SK-N-SH (cell line): ENCODE data around the gene VAMP8. TPM values are rescaled to one million over a fixed set of nuclear protein-coding genes. Genes with fewer than 3 reads are reported as not detected.

ENCODE experiments used
- CTCF ChIA-PET: fragments of 300-600, 350-600 bp; formaldehyde crosslinking; extraction: SDS; loops from one replicate; lab custom pipeline; 2021; lab: Yijun Ruan, JAX
- POLR2A ChIA-PET: fragments of 350-600 bp; sonication (Branson Sonifier 250); formaldehyde crosslinking; extraction: SDS; loops from one replicate; lab custom pipeline; 2020; ENCODE audit warnings: antibody characterized with exemption, inconsistent platforms; lab: Yijun Ruan, JAX
- DNase-seq: peaks from one replicate; pipeline ENCODE4 v3.0.0; 2012
- H2AFZ ChIP-seq: fragments of 200-600 bp; sonication (generic); 2 replicates; pipeline ENCODE4 v1.8.1; 2016; ENCODE audit warnings: antibody characterized with exemption, mild to moderate bottlenecking, low read depth
- H3F3A ChIP-seq: fragments of 200-600 bp; sonication (generic); replicated peaks from 2 replicates; pipeline ENCODE3; 2016; ENCODE audit warnings: antibody characterized with exemption, mild to moderate bottlenecking; ENCODE audit not compliant: insufficient read depth
- H3K27ac ChIP-seq, 2 experiments: fragments of 200-500 bp in 1 of 2; fragments of 200-600 bp in 1 of 2; sonication (Bioruptor generic) in 1 of 2; sonication (generic), shearing (Covaris generic) in 1 of 2; 2 replicates each; pipeline versions ENCODE4 v1.5.1 to v1.6.1; 2014 to 2016; ENCODE audit warnings: low read depth in 2 of 2, inconsistent platforms in 1 of 2, low read length in 1 of 2, mild to moderate bottlenecking in 1 of 2, mixed read lengths in 1 of 2
- H3K27me3 ChIP-seq: fragments of 200-600 bp; sonication (generic), shearing (Covaris generic); 2 replicates; pipeline ENCODE4 v1.6.1; 2016; ENCODE audit warnings: mixed run types; ENCODE audit not compliant: insufficient read depth
- H3K36me3 ChIP-seq, 2 experiments: fragments of 200-500 bp in 1 of 2; fragments of 200-600 bp in 1 of 2; sonication (Bioruptor generic) in 1 of 2; sonication (generic) in 1 of 2; replicated peaks in 1 of 2; 2 replicates each; pipeline versions ENCODE3 to v1.5.1; 2014 to 2016; ENCODE audit warnings: low read length in 1 of 2, mild to moderate bottlenecking in 1 of 2; ENCODE audit not compliant: insufficient read depth in 2 of 2, control insufficient read depth in 1 of 2
- H3K4me1 ChIP-seq, 2 experiments: fragments of 200-500 bp in 1 of 2; fragments of 200-600 bp in 1 of 2; sonication (Bioruptor generic) in 1 of 2; sonication (generic), shearing (Covaris generic) in 1 of 2; 2 replicates each; pipeline versions ENCODE4 v1.5.1 to v1.6.1; 2014 to 2016; ENCODE audit warnings: low read depth in 1 of 2, low read length in 1 of 2, mixed run types in 1 of 2; ENCODE audit not compliant: insufficient read depth in 2 of 2, control insufficient read depth in 1 of 2
- H3K4me2 ChIP-seq: fragments of 200-600 bp; sonication (generic), shearing (Covaris generic); 2 replicates; pipeline ENCODE4 v1.6.1; 2017; ENCODE audit warnings: mixed run types
- H3K4me3 ChIP-seq, 2 experiments: fragments of 200-500 bp in 1 of 2; fragments of 200-600 bp in 1 of 2; sonication (Bioruptor generic) in 1 of 2; sonication (generic), shearing (Covaris generic) in 1 of 2; 2 replicates each; pipeline versions ENCODE4 v1.5.1 to v1.8.1; 2014 to 2016; ENCODE audit warnings: low read depth in 2 of 2, inconsistent platforms in 1 of 2, low read length in 1 of 2, mild to moderate bottlenecking in 1 of 2, mixed read lengths in 1 of 2, moderate library complexity in 1 of 2
- H3K79me2 ChIP-seq: fragments of 200-600 bp; sonication (generic); 2 replicates; pipeline ENCODE4 v1.8.1; 2017; ENCODE audit warnings: mild to moderate bottlenecking; ENCODE audit not compliant: insufficient read depth
- H3K9ac ChIP-seq: fragments of 200-600 bp; sonication (generic); 2 replicates; pipeline ENCODE4 v1.6.1; 2017; ENCODE audit warnings: mixed run types
- H3K9me2 ChIP-seq: fragments of 200-600 bp; sonication (generic); 2 replicates; pipeline ENCODE4 v1.6.1; 2017; ENCODE audit warnings: mixed run types
- H3K9me3 ChIP-seq: fragments of 200-600 bp; sonication (generic); 2 replicates; pipeline ENCODE4 v1.6.1; 2017; ENCODE audit warnings: mixed run types, mild to moderate bottlenecking, moderate library complexity
- H4K20me1 ChIP-seq: fragments of 200-600 bp; sonication (generic); 2 replicates; pipeline ENCODE4 v1.6.1; 2017; ENCODE audit warnings: mild to moderate bottlenecking, mixed run types; ENCODE audit not compliant: insufficient read depth
- ELF1 ChIP-seq: IDR thresholded peaks from 2 replicates; pipeline ENCODE4 v1.4.0; 2012
- EP300 ChIP-seq, 2 experiments: IDR thresholded peaks; 2 replicates each; pipeline versions ENCODE4 v1.4.0 to v1.6.1; 2012; ENCODE audit warnings: borderline replicate concordance in 1 of 2, low read depth in 1 of 2, low read length in 1 of 2
- EZH2phosphoT487 ChIP-seq: fragments of 200-600 bp; sonication (generic); IDR thresholded peaks from 2 replicates; pipeline ENCODE4 v1.6.1; 2017; ENCODE audit warnings: low read depth, mixed run types, mild to moderate bottlenecking, antibody characterized with exemption, moderate library complexity, borderline replicate concordance
- FOSL2 ChIP-seq: IDR thresholded peaks from 2 replicates; pipeline ENCODE4 v1.4.0; 2012; ENCODE audit warnings: low read depth, mild to moderate bottlenecking, moderate library complexity, borderline replicate concordance
- FOXJ3 ChIP-seq: sonication (generic); formaldehyde crosslinking; IDR thresholded peaks from 2 replicates; pipeline ENCODE4 v1.5.1; 2020; ENCODE audit warnings: mild to moderate bottlenecking, missing genetic modification reagents
- GABPA ChIP-seq: IDR thresholded peaks from 2 replicates; pipeline ENCODE4 v1.4.0; 2012; ENCODE audit warnings: low read depth, mild to moderate bottlenecking
- JUND ChIP-seq: IDR thresholded peaks from 2 replicates; pipeline ENCODE4 v1.4.0; 2012
- RAD21 ChIP-seq: IDR thresholded peaks from 2 replicates; pipeline ENCODE4 v1.6.1; 2012; ENCODE audit warnings: mild to moderate bottlenecking, low read length
- RXRA ChIP-seq: IDR thresholded peaks from 2 replicates; pipeline ENCODE4 v1.4.0; 2012; ENCODE audit warnings: low read depth, mild to moderate bottlenecking, borderline replicate concordance
- SMC3 ChIP-seq: IDR thresholded peaks from 2 replicates; pipeline ENCODE4 v1.6.1; 2012; ENCODE audit warnings: low read depth, low read length, improper control_type of control experiment
- TAF1 ChIP-seq: IDR thresholded peaks from 2 replicates; pipeline ENCODE4 v1.6.1; 2012; ENCODE audit warnings: low read depth, mild to moderate bottlenecking, low read length, moderate library complexity, borderline replicate concordance
- TCF12 ChIP-seq: IDR thresholded peaks from 2 replicates; pipeline ENCODE4 v1.4.0; 2012
- YY1 ChIP-seq: IDR thresholded peaks from 2 replicates; pipeline ENCODE4 v1.4.0; 2012; ENCODE audit warnings: low read depth, mild to moderate bottlenecking
- WGBS: methylation state at CpG from one replicate; pipeline ENCODE4 v1.1.6; 2017; ENCODE audit warnings: low lambda C conversion rate; 5-methylcytosine and 5-hydroxymethylcytosine counted together
- polyA plus RNA-seq, 3 experiments: library from polyadenylated mRNA; depleted of rRNA; stranded (reverse); fragments of >200 nt; gene quantifications; 2 replicates each; pipeline ENCODE4 v1.2.3, GENCODE V29; 2012
- TF ChIP-seq, protein P1 (sequence below): IDR thresholded peaks from 2 replicates; pipeline ENCODE4 v1.6.1; 2012; ENCODE audit warnings: mild to moderate bottlenecking, low read depth, low read length, moderate library complexity
- TF ChIP-seq, protein P2 (sequence below): fragments of 200-600 bp; sonication (generic); IDR thresholded peaks from 2 replicates; pipeline ENCODE4 v1.6.1; 2017; ENCODE audit warnings: antibody characterized with exemption, mild to moderate bottlenecking, moderate library complexity
- TF ChIP-seq, protein P3 (sequence below): IDR thresholded peaks from 2 replicates; pipeline ENCODE4 v1.4.0; 2012; ENCODE audit warnings: low read depth, borderline replicate concordance
- TF ChIP-seq, protein P4 (sequence below): IDR thresholded peaks from 2 replicates; pipeline ENCODE4 v1.4.0; 2012; ENCODE audit warnings: low read depth

Gene VAMP8
- polyA plus RNA-seq, 1 of the 3 experiments (the other 2 are of a cell fraction): 0.72 TPM

DNA sequence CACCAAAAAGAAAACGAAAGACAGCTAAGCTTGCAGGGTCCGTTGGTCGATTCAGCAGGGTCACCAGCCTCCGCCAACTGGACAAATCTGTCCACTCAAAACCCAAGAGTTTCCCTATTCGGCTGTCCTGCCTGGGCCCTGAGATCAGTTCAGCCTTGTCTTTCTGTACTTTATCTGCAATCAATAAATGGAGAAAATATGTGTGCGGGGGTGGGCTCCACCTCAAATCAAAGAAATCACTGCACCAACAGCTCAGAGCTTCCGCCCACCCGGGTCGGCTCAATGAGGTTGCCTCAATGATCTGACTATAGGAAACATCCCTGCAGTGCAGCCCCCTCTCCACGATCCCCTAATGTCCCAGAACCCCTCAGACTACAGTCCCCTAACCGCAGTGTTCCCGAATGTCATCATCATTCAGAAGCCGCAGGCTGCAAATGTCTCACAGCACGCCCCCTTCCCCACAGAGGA is 16.5 kb upstream of the VAMP8 start:
- Histone ChIP-seq H3K27me3 (no peaks in the 10 kb centered on the region), H3K4me2 (peak overlapping the region; percentile 80), H3K9ac (peak overlapping the region; percentile 86), H3K27ac (peak overlapping the region in 1 of 2 experiments; percentile 40; a peak in 3 of 4 replicates), H3F3A (peaks cover 4% of the 10 kb centered on the region), H3K4me3 (peak overlapping the region; percentile 65 to 97), H4K20me1 (no peaks in the 10 kb centered on the region), H3K9me3 (no peaks in the 10 kb centered on the region), H3K4me1 (no peaks in the 10 kb centered on the region; a peak in 2 of 4 replicates), H2AFZ (peak overlapping the region; percentile 100), H3K36me3 (peaks cover 6 to 21% of the 10 kb centered on the region in 2 experiments), H3K79me2 (peaks cover 42% of the 10 kb centered on the region), H3K9me2 (no peaks in the 10 kb centered on the region)
- TF ChIP-seq SMC3 (no peak), RXRA (no peak), YY1 (no peak)
- no peak for DNase-seq
- 8% methylated on average over 14 of the region's 14 CpGs for WGBS
- ChIA-PET CTCF (interaction anchor here (0.7 to 16.6 kb wide), 7 partner anchors 9 to 261 kb away, joined by 3 to 364 read pairs (median 5); partner anchors contain the start of genes MAT2A and SH2D6), POLR2A (interaction anchor here (1.0 to 2.3 kb wide), 9 partner anchors 9 to 142 kb away, joined by 4 to 19 read pairs (median 5); partner anchors contain the start of genes C2orf68, MAT2A and SH2D6)

DNA sequence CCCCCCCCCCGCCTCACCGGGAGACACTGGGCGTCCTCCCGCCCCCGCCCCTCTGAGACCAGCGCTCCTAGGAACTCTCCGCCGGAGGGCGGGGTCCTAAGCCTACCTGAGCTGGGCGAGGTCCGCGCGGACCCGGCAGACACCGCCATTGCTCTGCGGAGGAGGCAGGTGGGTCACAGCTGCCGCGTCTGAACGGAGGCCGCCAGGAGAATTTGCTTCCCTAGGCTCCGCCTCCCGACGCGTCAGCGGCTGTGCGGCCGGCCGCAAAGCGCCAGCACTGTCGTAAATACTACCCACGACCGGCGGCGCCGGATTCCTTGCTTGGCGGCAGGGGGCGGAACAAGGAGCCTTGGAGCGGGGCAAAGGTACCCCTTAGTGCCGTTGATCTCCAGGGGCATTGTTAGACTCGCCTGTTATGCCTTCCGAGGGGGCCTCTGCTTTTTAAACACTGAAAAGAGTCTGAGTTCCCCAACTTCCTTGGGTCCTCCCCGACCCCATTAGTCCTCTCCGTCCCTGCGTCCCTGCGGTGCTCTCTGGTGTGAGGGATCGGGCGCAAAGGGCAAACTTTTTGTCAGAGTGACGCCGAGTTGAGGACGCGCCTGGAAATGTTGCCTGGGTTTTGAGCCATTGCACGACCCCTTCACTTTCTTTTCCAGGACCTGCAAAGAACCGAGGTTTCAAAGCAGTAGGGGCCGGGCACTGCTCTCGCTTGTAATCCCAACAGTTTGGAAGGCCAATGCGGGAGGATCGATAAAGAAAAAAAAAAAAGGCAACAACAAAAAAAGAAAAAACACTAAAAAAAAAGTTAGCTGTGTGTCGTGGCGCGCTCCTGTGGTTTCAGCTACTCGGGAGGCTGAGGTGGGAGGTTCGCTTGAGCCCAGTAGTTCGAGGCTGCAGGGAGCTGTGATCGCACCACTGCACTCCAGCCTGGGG is 15.8 kb upstream of the VAMP8 start, which contains the start of gene GGCX:
TSS of gene GGCX (minus strand) at position 214 of the 933 bp plus-strand sequence. CDS start at position 149, 65 bp downstream.
- WGBS: 2% methylated on average over 56 of the region's 64 CpGs
- CTCF ChIA-PET: interaction anchor here (0.8 to 16.6 kb wide), 5 partner anchors 23 to 175 kb away, joined by 3 to 364 read pairs (median 5); partner anchors contain the start of genes MAT2A and SH2D6
- H3K9me2 ChIP-seq: no peaks in the 10 kb centered on the region
- H3K79me2 ChIP-seq: peaks cover 42% of the 10 kb centered on the region
- peaks cover 6 to 14% of the 10 kb centered on the region in 2 experiments for H3K36me3 ChIP-seq
- no peaks in the 10 kb centered on the region for H3K9me3 ChIP-seq
- no peaks in the 10 kb centered on the region for H4K20me1 ChIP-seq
- peak within 1 kb of the TSS; percentile 80 for H3K4me2 ChIP-seq
- H3K9ac ChIP-seq: peak within 1 kb of the TSS; percentile 86
- no peaks in the 10 kb centered on the region; a peak in 2 of 4 replicates for H3K4me1 ChIP-seq
- DNase-seq: peak; percentile 91
- H2AFZ ChIP-seq: peak within 1 kb of the TSS; percentile 100
- POLR2A ChIA-PET: interaction anchor here (0.7 to 2.3 kb wide), 9 partner anchors 8 to 143 kb away, joined by 4 to 19 read pairs (median 5); partner anchors contain the start of genes C2orf68, MAT2A, SH2D6 and VAMP8
- no peaks in the 10 kb centered on the region for H3K27me3 ChIP-seq
- H3K27ac ChIP-seq: peak within 1 kb of the TSS; percentile 78 to 83
- peaks cover 4% of the 10 kb centered on the region for H3F3A ChIP-seq
- H3K4me3 ChIP-seq: peak within 1 kb of the TSS; percentile 65 to 97
- 0 out of 2 replicates have a peak, but pooled peaks have one; percentile 12 for TF ChIP-seq FOXJ3 (CRISPR knock-in tag)
- no peak for TF ChIP-seq RAD21
- TF ChIP-seq RXRA: no peak
- TF ChIP-seq, protein P1, sequence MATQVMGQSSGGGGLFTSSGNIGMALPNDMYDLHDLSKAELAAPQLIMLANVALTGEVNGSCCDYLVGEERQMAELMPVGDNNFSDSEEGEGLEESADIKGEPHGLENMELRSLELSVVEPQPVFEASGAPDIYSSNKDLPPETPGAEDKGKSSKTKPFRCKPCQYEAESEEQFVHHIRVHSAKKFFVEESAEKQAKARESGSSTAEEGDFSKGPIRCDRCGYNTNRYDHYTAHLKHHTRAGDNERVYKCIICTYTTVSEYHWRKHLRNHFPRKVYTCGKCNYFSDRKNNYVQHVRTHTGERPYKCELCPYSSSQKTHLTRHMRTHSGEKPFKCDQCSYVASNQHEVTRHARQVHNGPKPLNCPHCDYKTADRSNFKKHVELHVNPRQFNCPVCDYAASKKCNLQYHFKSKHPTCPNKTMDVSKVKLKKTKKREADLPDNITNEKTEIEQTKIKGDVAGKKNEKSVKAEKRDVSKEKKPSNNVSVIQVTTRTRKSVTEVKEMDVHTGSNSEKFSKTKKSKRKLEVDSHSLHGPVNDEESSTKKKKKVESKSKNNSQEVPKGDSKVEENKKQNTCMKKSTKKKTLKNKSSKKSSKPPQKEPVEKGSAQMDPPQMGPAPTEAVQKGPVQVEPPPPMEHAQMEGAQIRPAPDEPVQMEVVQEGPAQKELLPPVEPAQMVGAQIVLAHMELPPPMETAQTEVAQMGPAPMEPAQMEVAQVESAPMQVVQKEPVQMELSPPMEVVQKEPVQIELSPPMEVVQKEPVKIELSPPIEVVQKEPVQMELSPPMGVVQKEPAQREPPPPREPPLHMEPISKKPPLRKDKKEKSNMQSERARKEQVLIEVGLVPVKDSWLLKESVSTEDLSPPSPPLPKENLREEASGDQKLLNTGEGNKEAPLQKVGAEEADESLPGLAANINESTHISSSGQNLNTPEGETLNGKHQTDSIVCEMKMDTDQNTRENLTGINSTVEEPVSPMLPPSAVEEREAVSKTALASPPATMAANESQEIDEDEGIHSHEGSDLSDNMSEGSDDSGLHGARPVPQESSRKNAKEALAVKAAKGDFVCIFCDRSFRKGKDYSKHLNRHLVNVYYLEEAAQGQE: no peak
- TF ChIP-seq TCF12: peak; percentile 40; the same call in 1 of the 2 replicates
- TF ChIP-seq ELF1: peak; percentile 68
- 0 out of 2 replicates have a peak, but pooled peaks have one; percentile 3 for TF ChIP-seq JUND
- TF ChIP-seq FOSL2: no peak; the same call in 1 of the 2 replicates
- TF ChIP-seq, protein P2, sequence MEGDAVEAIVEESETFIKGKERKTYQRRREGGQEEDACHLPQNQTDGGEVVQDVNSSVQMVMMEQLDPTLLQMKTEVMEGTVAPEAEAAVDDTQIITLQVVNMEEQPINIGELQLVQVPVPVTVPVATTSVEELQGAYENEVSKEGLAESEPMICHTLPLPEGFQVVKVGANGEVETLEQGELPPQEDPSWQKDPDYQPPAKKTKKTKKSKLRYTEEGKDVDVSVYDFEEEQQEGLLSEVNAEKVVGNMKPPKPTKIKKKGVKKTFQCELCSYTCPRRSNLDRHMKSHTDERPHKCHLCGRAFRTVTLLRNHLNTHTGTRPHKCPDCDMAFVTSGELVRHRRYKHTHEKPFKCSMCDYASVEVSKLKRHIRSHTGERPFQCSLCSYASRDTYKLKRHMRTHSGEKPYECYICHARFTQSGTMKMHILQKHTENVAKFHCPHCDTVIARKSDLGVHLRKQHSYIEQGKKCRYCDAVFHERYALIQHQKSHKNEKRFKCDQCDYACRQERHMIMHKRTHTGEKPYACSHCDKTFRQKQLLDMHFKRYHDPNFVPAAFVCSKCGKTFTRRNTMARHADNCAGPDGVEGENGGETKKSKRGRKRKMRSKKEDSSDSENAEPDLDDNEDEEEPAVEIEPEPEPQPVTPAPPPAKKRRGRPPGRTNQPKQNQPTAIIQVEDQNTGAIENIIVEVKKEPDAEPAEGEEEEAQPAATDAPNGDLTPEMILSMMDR: no peak
- TF ChIP-seq, protein P3, sequence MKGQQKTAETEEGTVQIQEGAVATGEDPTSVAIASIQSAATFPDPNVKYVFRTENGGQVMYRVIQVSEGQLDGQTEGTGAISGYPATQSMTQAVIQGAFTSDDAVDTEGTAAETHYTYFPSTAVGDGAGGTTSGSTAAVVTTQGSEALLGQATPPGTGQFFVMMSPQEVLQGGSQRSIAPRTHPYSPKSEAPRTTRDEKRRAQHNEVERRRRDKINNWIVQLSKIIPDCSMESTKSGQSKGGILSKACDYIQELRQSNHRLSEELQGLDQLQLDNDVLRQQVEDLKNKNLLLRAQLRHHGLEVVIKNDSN: peak; percentile 21; the same call in 1 of the 2 replicates
- TF ChIP-seq, protein P4, sequence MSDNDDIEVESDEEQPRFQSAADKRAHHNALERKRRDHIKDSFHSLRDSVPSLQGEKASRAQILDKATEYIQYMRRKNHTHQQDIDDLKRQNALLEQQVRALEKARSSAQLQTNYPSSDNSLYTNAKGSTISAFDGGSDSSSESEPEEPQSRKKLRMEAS: peak; percentile 61
- TF ChIP-seq GABPA: peak; percentile 52; the same call in 1 of the 2 replicates
- TF ChIP-seq YY1: peak; percentile 75; the same call in 1 of the 2 replicates
- TF ChIP-seq EZH2phosphoT487: no peak
- 0 out of 4 replicates have a peak, but pooled peaks of 1 of the 2 experiments have one; percentile 14 for TF ChIP-seq EP300 (IDR thresholded peaks at IDR 0.05; ENCODE audit: borderline replicate concordance in 1 of 2, low read depth in 1 of 2, low read length in 1 of 2)
- TF ChIP-seq TAF1: peak; percentile 90
